Body of pancreas (tissue), 4 donors: Measurements from ENCODE around the gene HACD3.

Experiments
- CTCF ChIP-seq, 7 experiments: fragments of 450-650 bp in 4 of 7; fragments of 200-600 bp in 3 of 7; sonication (generic) in 3 of 7; IDR thresholded peaks; one replicate each; pipeline ENCODE4 v1.5.1; 2016 to 2019; ENCODE audit warnings: antibody characterized with exemption in 7 of 7
- POLR2A ChIP-seq, 3 donors: fragments of 450-650 bp; IDR thresholded peaks; one replicate each; pipeline ENCODE4 v1.6.1; 2016; ENCODE audit warnings: antibody characterized with exemption in 3 of 3, mild to moderate bottlenecking in 2 of 3

DNA sequence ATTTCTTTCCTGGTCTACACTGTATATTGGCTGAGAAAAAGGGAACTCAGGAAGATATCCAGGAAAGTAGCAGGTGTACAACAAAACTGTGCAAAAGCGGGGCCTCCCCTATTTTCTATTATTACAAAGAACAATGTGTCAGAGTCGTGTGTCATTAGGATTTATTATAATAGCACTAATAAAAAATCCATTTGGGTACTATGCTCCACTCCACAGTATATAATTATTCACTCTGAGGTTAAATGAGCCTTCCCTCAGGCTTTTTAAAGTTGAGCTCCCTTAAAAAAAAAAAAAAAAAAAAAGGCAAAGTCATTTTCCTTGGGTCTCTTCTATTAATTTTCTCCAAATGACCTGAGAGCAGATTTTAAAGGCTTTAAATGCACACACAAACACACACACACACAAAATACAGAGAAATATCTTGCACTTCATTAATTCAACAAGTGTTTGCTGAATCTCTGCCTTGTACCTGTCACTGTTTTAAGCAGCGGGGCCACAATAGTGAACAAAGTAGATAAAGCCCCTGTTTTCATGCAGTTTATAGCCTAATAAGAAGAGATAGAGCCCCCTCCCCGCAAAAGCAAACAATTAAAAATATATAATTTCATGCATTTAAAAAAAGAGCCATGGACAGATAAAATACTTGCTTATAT, 11.5 kb upstream of the HACD3 start:
- TF ChIP-seq CTCF (IDR thresholded peaks at IDR 0.05) (no peak), POLR2A (IDR thresholded peaks at IDR 0.05) (no peak)
